Mesenchymal stem cell (in vitro differentiated cells and primary cell): ENCODE measurements around the gene OR5J2.

Source experiments
- DNase-seq: peaks from one replicate; pipeline ENCODE4 v3.0.0-alpha.2; 2013
- H2AFZ ChIP-seq: one replicate; pipeline ENCODE4 v1.6.1; 2013; ENCODE audit warnings: low read depth, mild to moderate bottlenecking, control low read depth, inconsistent platforms, low read length, moderate library complexity
- H2AK5ac ChIP-seq: 2 replicates; pipeline ENCODE4 v1.6.1; 2013; ENCODE audit warnings: low read length, moderate library complexity, mild to moderate bottlenecking, inconsistent platforms; ENCODE audit not compliant: severe bottlenecking
- H2BK120ac ChIP-seq: one replicate; pipeline ENCODE4 v1.6.1; 2013; ENCODE audit warnings: low read depth, mild to moderate bottlenecking, inconsistent platforms, low read length, moderate library complexity
- H2BK12ac ChIP-seq, 2 experiments: one replicate each; pipeline ENCODE4 v1.6.1; 2013; ENCODE audit warnings: inconsistent platforms in 2 of 2, low read length in 2 of 2, mild to moderate bottlenecking in 2 of 2, moderate library complexity in 2 of 2, control low read depth in 1 of 2
- H2BK15ac ChIP-seq: one replicate; pipeline ENCODE4 v1.6.1; 2013; ENCODE audit warnings: mild to moderate bottlenecking, low read depth, inconsistent platforms; ENCODE audit not compliant: poor library complexity, severe bottlenecking
- H2BK5ac ChIP-seq: 2 replicates; pipeline ENCODE4 v1.6.1; 2013; ENCODE audit warnings: low read depth, mild to moderate bottlenecking, low read length, control low read depth, inconsistent platforms; ENCODE audit not compliant: poor library complexity, severe bottlenecking
- H3K14ac ChIP-seq, 2 experiments: one replicate each; pipeline ENCODE4 v1.6.1; 2013; ENCODE audit warnings: inconsistent platforms in 2 of 2, low read length in 2 of 2, control low read depth in 1 of 2, mild to moderate bottlenecking in 1 of 2, moderate library complexity in 1 of 2
- H3K18ac ChIP-seq, 2 experiments: one replicate each; pipeline ENCODE4 v1.6.1; 2013; ENCODE audit warnings: inconsistent platforms in 2 of 2, low read length in 2 of 2, control low read depth in 1 of 2, low read depth in 1 of 2, mild to moderate bottlenecking in 1 of 2
- H3K23ac ChIP-seq, 2 experiments: one replicate each; pipeline ENCODE4 v1.6.1; 2013; ENCODE audit warnings: inconsistent platforms in 2 of 2, low read length in 2 of 2, mild to moderate bottlenecking in 2 of 2, moderate library complexity in 2 of 2, control low read depth in 1 of 2
- H3K27ac ChIP-seq: 2 replicates; pipeline ENCODE4 v1.5.1; 2013; ENCODE audit warnings: mild to moderate bottlenecking, moderate library complexity, low read length, control low read depth, inconsistent platforms; ENCODE audit not compliant: poor library complexity, severe bottlenecking
- H3K27me3 ChIP-seq, 2 experiments: 2 replicates each; pipeline versions ENCODE4 v1.6.1 to v1.7.0; 2013; ENCODE audit warnings: low read length in 2 of 2, mild to moderate bottlenecking in 2 of 2, moderate library complexity in 2 of 2, control low read depth in 1 of 2, inconsistent platforms in 1 of 2; ENCODE audit not compliant: control insufficient read depth in 1 of 2, insufficient read depth in 1 of 2
- H3K36me3 ChIP-seq, 2 experiments: 2 replicates each; pipeline versions ENCODE4 v1.6.1 to v1.7.0; 2013; ENCODE audit warnings: low read length in 2 of 2, control low read depth in 1 of 2, inconsistent platforms in 1 of 2, low read depth in 1 of 2, mild to moderate bottlenecking in 1 of 2; ENCODE audit not compliant: insufficient read depth in 2 of 2, control insufficient read depth in 1 of 2
- H3K4ac ChIP-seq, 2 experiments: one replicate each; pipeline ENCODE4 v1.6.1; 2013; ENCODE audit warnings: inconsistent platforms in 2 of 2, low read length in 2 of 2, mild to moderate bottlenecking in 2 of 2, moderate library complexity in 2 of 2, control low read depth in 1 of 2, low read depth in 1 of 2
- H3K4me1 ChIP-seq: 2 replicates; pipeline ENCODE4 v1.6.1; 2013; ENCODE audit warnings: low read depth, low read length, control low read depth; ENCODE audit not compliant: control insufficient read depth, insufficient read depth
- H3K4me2 ChIP-seq: 2 replicates; pipeline ENCODE4 v1.6.1; 2013; ENCODE audit warnings: low read length, mild to moderate bottlenecking, inconsistent platforms; ENCODE audit not compliant: poor library complexity, severe bottlenecking
- H3K4me3 ChIP-seq, 2 experiments: 2 replicates each; pipeline versions ENCODE4 v1.5.1 to v1.7.0; 2013; ENCODE audit warnings: low read length in 2 of 2, mild to moderate bottlenecking in 2 of 2, control low read depth in 1 of 2, low read depth in 1 of 2; ENCODE audit not compliant: insufficient read depth in 1 of 2
- H3K79me1 ChIP-seq: replicated peaks from 2 replicates; pipeline ENCODE4 v1.6.1; 2013; ENCODE audit warnings: mild to moderate bottlenecking, control low read depth, low read length, inconsistent platforms; ENCODE audit not compliant: poor library complexity, severe bottlenecking
- H3K9ac ChIP-seq: 2 replicates; pipeline ENCODE4 v1.7.0; 2013; ENCODE audit warnings: mild to moderate bottlenecking, low read length, moderate library complexity
- H3K9me3 ChIP-seq: 2 replicates; pipeline ENCODE4 v1.7.0; 2013; ENCODE audit warnings: mild to moderate bottlenecking, low read length; ENCODE audit not compliant: control insufficient read depth
- H4K8ac ChIP-seq: one replicate; pipeline ENCODE4 v1.6.1; 2013; ENCODE audit warnings: inconsistent platforms, mild to moderate bottlenecking, low read length, moderate library complexity
- H4K91ac ChIP-seq: one replicate; pipeline ENCODE4 v1.6.1; 2013; ENCODE audit warnings: mild to moderate bottlenecking, low read length, inconsistent platforms
- WGBS: methylation state at CpG from one replicate; pipeline ENCODE4 v1.1.7; 2013; ENCODE audit warnings: mixed read lengths; 5-methylcytosine and 5-hydroxymethylcytosine counted together

Gene OR5J2

DNA sequence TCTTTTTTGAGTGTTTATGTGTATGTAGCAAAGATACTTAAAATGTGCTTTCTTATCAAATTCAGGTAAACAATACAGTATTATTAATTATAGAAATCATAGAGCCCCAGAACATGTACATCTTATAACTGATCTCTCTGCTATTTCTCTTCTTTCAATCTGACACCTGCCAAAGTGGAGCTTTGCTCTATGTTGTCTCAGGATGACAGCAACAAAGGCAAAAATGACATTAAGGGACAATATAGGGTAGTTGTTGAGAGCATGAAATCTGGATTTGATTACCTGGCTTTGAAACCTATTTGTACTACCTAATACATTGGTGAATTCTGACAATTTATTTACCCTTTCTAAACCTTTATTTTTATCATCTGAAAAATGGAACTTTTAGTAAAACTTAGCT lies 7.0 kb downstream of the OR5J2 start:
- H3K14ac ChIP-seq, result no peak overlapping the region
- no peaks in the 10 kb centered on the region for H3K79me1 ChIP-seq
- no peak overlapping the region for H3K27ac ChIP-seq
- no peak overlapping the region for H3K4me2 ChIP-seq
- H3K9me3 ChIP-seq, result peaks cover 34% of the 10 kb centered on the region
- H3K9ac ChIP-seq, result no peak overlapping the region
- DNase-seq, result no peak
- no peak overlapping the region for H4K91ac ChIP-seq
- H3K4ac ChIP-seq, result no peak overlapping the region
- H3K4me3 ChIP-seq, result no peak overlapping the region
- no peak overlapping the region for H3K23ac ChIP-seq
- no peaks in the 10 kb centered on the region for H3K36me3 ChIP-seq
- no peak overlapping the region for H2BK15ac ChIP-seq
- no peaks in the 10 kb centered on the region for H3K27me3 ChIP-seq
- no peak overlapping the region for H4K8ac ChIP-seq
- no peak overlapping the region for H2BK5ac ChIP-seq
- H3K18ac ChIP-seq, result no peak overlapping the region
- no peak overlapping the region for H2BK12ac ChIP-seq
- no peak overlapping the region for H2AK5ac ChIP-seq
- H2AFZ ChIP-seq, result no peak overlapping the region
- no peaks in the 10 kb centered on the region for H3K4me1 ChIP-seq
- H2BK120ac ChIP-seq, result no peak overlapping the region

DNA sequence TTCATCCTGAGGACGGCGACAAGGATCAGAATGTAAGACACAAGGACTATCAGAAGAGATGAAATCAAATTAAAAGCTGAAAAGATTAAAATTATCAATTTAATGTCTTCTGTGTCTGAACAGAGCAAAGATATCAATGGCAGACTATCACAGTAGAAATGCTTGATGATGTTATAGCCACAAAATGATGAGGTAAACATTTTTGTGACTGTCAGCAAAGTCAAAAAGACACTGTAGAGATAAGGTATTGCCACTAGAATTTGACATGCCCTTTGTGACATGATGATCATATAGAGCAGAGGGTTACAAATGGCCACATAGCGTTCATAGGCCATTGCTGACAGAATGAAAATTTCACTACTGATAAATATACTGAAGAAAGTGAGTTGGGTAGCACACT lies 12.2 kb downstream of the OR5J2 start:
- no peaks in the 10 kb centered on the region for H3K36me3 ChIP-seq
- no peak overlapping the region for H2AFZ ChIP-seq
- no peak overlapping the region for H4K91ac ChIP-seq
- H3K4me2 ChIP-seq, result no peak overlapping the region
- H3K27ac ChIP-seq, result no peak overlapping the region
- no peak overlapping the region for H2BK12ac ChIP-seq
- DNase-seq, result no peak
- H2AK5ac ChIP-seq, result no peak overlapping the region
- no peak overlapping the region for H2BK120ac ChIP-seq
- H3K23ac ChIP-seq, result no peak overlapping the region
- H3K4ac ChIP-seq, result no peak overlapping the region
- H4K8ac ChIP-seq, result no peak overlapping the region
- WGBS, result 71% methylated on average over 1 of the region's 3 CpGs
- H2BK5ac ChIP-seq, result no peak overlapping the region
- H3K18ac ChIP-seq, result no peak overlapping the region
- no peaks in the 10 kb centered on the region for H3K4me1 ChIP-seq
- H3K4me3 ChIP-seq, result no peak overlapping the region
- H3K9me3 ChIP-seq, result peaks cover 39% of the 10 kb centered on the region
- H3K14ac ChIP-seq, result no peak overlapping the region
- H3K79me1 ChIP-seq, result no peaks in the 10 kb centered on the region
- H3K27me3 ChIP-seq, result no peaks in the 10 kb centered on the region
- no peak overlapping the region for H2BK15ac ChIP-seq
- no peak overlapping the region for H3K9ac ChIP-seq

DNA sequence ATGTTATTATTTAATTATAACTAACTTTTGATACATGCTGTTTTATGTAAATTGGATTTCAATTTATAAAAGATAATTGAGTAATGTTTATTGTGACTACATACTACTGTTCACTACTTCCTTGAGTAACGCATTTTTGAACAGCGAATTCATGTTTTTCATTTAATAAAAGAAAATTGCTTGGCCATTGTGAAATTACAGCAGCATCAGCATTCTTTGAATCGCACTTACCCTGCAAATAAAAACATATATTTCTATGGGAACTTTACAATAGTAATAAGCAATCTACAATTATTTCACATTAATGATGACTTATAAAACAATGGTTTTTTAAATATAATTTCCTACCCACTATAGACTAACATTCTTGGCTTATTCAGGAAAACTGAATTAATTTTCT lies 20.3 kb downstream of the OR5J2 start:
- no peak overlapping the region for H3K4ac ChIP-seq
- H3K27ac ChIP-seq, result no peak overlapping the region
- no peak overlapping the region for H2BK120ac ChIP-seq
- no peaks in the 10 kb centered on the region for H3K4me1 ChIP-seq
- no peak overlapping the region for H4K91ac ChIP-seq
- 88% methylated on average over 2 of the region's 3 CpGs for WGBS
- no peak overlapping the region for H2BK12ac ChIP-seq
- H3K4me2 ChIP-seq, result no peak overlapping the region
- H2AFZ ChIP-seq, result no peak overlapping the region
- no peak overlapping the region for H2BK15ac ChIP-seq
- no peak overlapping the region for H3K18ac ChIP-seq
- peaks cover 15% of the 10 kb centered on the region for H3K9me3 ChIP-seq
- H4K8ac ChIP-seq, result no peak overlapping the region
- no peak overlapping the region for H3K23ac ChIP-seq
- no peaks in the 10 kb centered on the region for H3K36me3 ChIP-seq
- H3K14ac ChIP-seq, result no peak overlapping the region
- H2AK5ac ChIP-seq, result no peak overlapping the region
- DNase-seq, result no peak
- no peaks in the 10 kb centered on the region for H3K79me1 ChIP-seq
- no peak overlapping the region for H3K9ac ChIP-seq
- no peaks in the 10 kb centered on the region for H3K27me3 ChIP-seq
- H2BK5ac ChIP-seq, result no peak overlapping the region
- H3K4me3 ChIP-seq, result no peak overlapping the region

DNA sequence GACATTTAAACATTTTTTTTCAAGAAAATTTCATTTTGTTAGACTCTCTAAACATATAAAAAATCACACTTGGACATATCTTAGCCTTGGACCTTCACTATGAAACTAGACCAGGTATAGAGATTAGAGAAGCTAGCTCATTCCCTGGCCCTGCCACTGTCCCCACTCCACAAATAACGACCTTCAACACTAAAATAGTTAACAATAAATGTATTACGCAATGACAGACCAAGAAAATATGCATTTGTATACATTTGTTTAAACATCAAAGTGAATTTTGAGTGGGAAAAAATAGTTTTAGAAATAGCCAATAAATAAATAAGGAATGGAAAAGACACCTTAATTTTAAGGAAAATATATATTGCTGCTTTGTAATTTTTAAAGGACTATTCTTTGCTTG lies 20.9 kb downstream of the OR5J2 start:
- H2AFZ ChIP-seq, result no peak overlapping the region
- H2BK120ac ChIP-seq, result no peak overlapping the region
- no peak overlapping the region for H2AK5ac ChIP-seq
- H2BK5ac ChIP-seq, result no peak overlapping the region
- H2BK12ac ChIP-seq, result no peak overlapping the region
- H4K8ac ChIP-seq, result no peak overlapping the region
- H3K18ac ChIP-seq, result no peak overlapping the region
- no peak overlapping the region for H2BK15ac ChIP-seq
- H3K4me2 ChIP-seq, result no peak overlapping the region
- no peak overlapping the region for H3K23ac ChIP-seq
- no peaks in the 10 kb centered on the region for H3K36me3 ChIP-seq
- no CpG with 5 or more reads among the region's 2 CpGs for WGBS
- H4K91ac ChIP-seq, result no peak overlapping the region
- H3K9me3 ChIP-seq, result peaks cover 10% of the 10 kb centered on the region
- no peaks in the 10 kb centered on the region for H3K4me1 ChIP-seq
- no peak overlapping the region for H3K9ac ChIP-seq
- H3K4ac ChIP-seq, result no peak overlapping the region
- H3K79me1 ChIP-seq, result no peaks in the 10 kb centered on the region
- DNase-seq, result no peak
- H3K14ac ChIP-seq, result no peak overlapping the region
- H3K27me3 ChIP-seq, result no peaks in the 10 kb centered on the region
- H3K4me3 ChIP-seq, result no peak overlapping the region
- no peak overlapping the region for H3K27ac ChIP-seq
